ENCODE data around the gene C16orf82.
"Not testable (repeated sequence)": the region's sequence is repeated elsewhere in the genome, so short reads cannot be mapped to it uniquely, and the experiment has no call there.

Gene C16orf82

GRCh38 chr16:27066668-27067537 lies at the start of gene C16orf82:
Gene C16orf82 (plus strand): TSS chr16:27066927.
- FAIRE-seq = no peak

- no peak for FAIRE-seq
Observed at GRCh38 chr16:27020031-27020430, 46.7 kb upstream of the C16orf82 start.

- FAIRE-seq = no peak
Observed at GRCh38 chr16:27024010-27024409, 42.7 kb upstream of the C16orf82 start.

GRCh38 chr16:27025581-27025980 lies 41.1 kb upstream of the C16orf82 start:
- FAIRE-seq = no peak

- FAIRE-seq = no peak
Observed at GRCh38 chr16:27027971-27028370, 38.8 kb upstream of the C16orf82 start.

GRCh38 chr16:27028591-27029110 lies 38.1 kb upstream of the C16orf82 start:
- FAIRE-seq = no peak

- no peak for FAIRE-seq
Observed at GRCh38 chr16:27029525-27029924, 37.2 kb upstream of the C16orf82 start.

GRCh38 chr16:27033281-27033979 lies 33.3 kb upstream of the C16orf82 start:
- no peak for FAIRE-seq

GRCh38 chr16:27040732-27041131 lies 26.0 kb upstream of the C16orf82 start:
- FAIRE-seq = no peak

GRCh38 chr16:27046958-27047518 lies 19.7 kb upstream of the C16orf82 start:
- no peak for FAIRE-seq

GRCh38 chr16:27048316-27048715 lies 18.4 kb upstream of the C16orf82 start:
- FAIRE-seq = no peak

- FAIRE-seq = no peak
Observed at GRCh38 chr16:27049117-27049516, 17.6 kb upstream of the C16orf82 start.

- no peak for FAIRE-seq
Observed at GRCh38 chr16:27052007-27052406, 14.7 kb upstream of the C16orf82 start.

GRCh38 chr16:27053996-27054395 lies 12.7 kb upstream of the C16orf82 start:
- no peak for FAIRE-seq

GRCh38 chr16:27058299-27058698 lies 8.4 kb upstream of the C16orf82 start:
- no peak for FAIRE-seq

- FAIRE-seq = no peak
Observed at GRCh38 chr16:27070776-27071175, 4.0 kb downstream of the C16orf82 start.

GRCh38 chr16:27073733-27074132 lies 7.0 kb downstream of the C16orf82 start:
- FAIRE-seq = no peak

GRCh38 chr16:27080895-27081294 lies 14.2 kb downstream of the C16orf82 start:
- no peak for FAIRE-seq

- FAIRE-seq = no peak
Observed at GRCh38 chr16:27083861-27084261, 17.1 kb downstream of the C16orf82 start.

GRCh38 chr16:27084307-27085028 lies 17.7 kb downstream of the C16orf82 start:
- FAIRE-seq = no peak

GRCh38 chr16:27085182-27085581 lies 18.5 kb downstream of the C16orf82 start:
- no peak for FAIRE-seq

- FAIRE-seq = not testable (repeated sequence)
Observed at GRCh38 chr16:27086031-27086430, 19.3 kb downstream of the C16orf82 start.

GRCh38 chr16:27088216-27088615 lies 21.5 kb downstream of the C16orf82 start:
- FAIRE-seq = no peak
